ENCODE results near the gene CCBE1. TPM values are rescaled to one million over a fixed set of nuclear protein-coding genes. Genes with fewer than 3 reads are reported as not detected.

The CCBE1 gene
- total and polyA plus RNA-seq, 2 of the 4 experiments (the other 2 are of a cell fraction) = 64.8 to 148 TPM

DNA sequence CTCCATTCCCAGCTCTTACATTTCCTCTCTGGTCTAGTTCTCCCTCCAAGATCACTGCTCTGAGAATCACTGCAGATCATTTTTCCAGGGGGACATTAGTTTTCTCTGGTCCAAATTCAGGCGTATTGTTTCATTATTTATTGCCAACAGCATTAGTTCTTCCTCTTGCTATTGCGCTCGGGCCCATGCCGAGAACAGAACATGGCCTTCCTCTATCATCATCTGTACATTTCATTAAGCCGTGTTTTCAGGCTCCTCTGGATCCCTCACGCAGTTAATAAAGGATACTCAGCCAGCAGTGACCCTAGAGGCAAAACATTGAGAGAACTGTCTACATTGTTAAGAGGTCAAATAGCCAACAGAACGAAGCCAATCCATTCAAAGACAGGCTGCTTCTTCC, 63.9 kb downstream of the CCBE1 start:
- no peak overlapping the region for H3K4me3 ChIP-seq (ENCODE audit: insufficient read depth, low read depth, low read length)
- no peak overlapping the region; the same call in 2 of the 3 replicates for H2BK15ac ChIP-seq (ENCODE audit: low read depth, low read length)
- no peak overlapping the region for H3K27ac ChIP-seq (ENCODE audit: insufficient read depth, low read length)
- H3K14ac ChIP-seq (replicated peaks; ENCODE audit: low read depth, low read length) = no peak overlapping the region
- ChIA-PET POLR2A (ENCODE audit: unreplicated experiment) (interaction anchor here (0.7 kb wide), 1 partner anchor 181 kb away, joined by 5 read pairs; no protein-coding TSS in a partner anchor), CTCF (interaction anchor here (3.3 kb wide), 1 partner anchor 190 kb away, joined by 33 read pairs; no protein-coding TSS in a partner anchor)
- H4K8ac ChIP-seq (ENCODE audit: low read depth in 2 of 2, low read length in 2 of 2) = no peak overlapping the region
- no peak overlapping the region for H3K4me2 ChIP-seq (ENCODE audit: low read depth, low read length)
- H3K23ac ChIP-seq (ENCODE audit: low read depth, low read length) = no peak overlapping the region
- H2BK5ac ChIP-seq (ENCODE audit: low read depth, low read length, poor library complexity, severe bottlenecking) = no peak overlapping the region
- in situ Hi-C loops (cut with MboI; ENCODE audit: low sequenced_read_pairs) = loop anchor here (5.0 to 25.0 kb wide), 3 partner anchors 61 to 189 kb away; partner anchors contain the start of gene CCBE1
- intact Hi-C loops (cut with micrococcal nuclease) = no loop called here
- H3K79me1 ChIP-seq (ENCODE audit: low read depth in 1 of 2, low read length in 2 of 2) = peaks cover 31 to 51% of the 10 kb centered on the region in 2 experiments
- H3K18ac ChIP-seq (ENCODE audit: low read depth, low read length) = peak overlapping the region; percentile 15; the same call in 1 of the 2 replicates
- dilution Hi-C loops (cut with HindIII; ENCODE audit: low sequenced_read_pairs, unreplicated experiment) = no loop called here
- peak overlapping the region; percentile 28; the same call in 1 of the 2 replicates for H4K5ac ChIP-seq (ENCODE audit: low read depth, low read length)
- H4K91ac ChIP-seq (ENCODE audit: insufficient read depth, low read depth, low read length) = no peak overlapping the region
- ATAC-seq (ENCODE audit: low read depth) (no peak), DNase-seq (no peak)
- H2BK120ac ChIP-seq (ENCODE audit: low read depth, low read length) = no peak overlapping the region
- TF ChIP-seq BHLHE40 (IDR thresholded peaks at IDR 0.05; ENCODE audit: low read depth, low read length) (no peak), RAD21 (IDR thresholded peaks at IDR 0.05; ENCODE audit: low read length) (no peak)
- H2AK5ac ChIP-seq (ENCODE audit: low read depth, low read length) = no peak overlapping the region; the same call in 1 of the 2 replicates
- H2AK9ac ChIP-seq (replicated peaks; ENCODE audit: low read depth, low read length, poor library complexity) = no peak overlapping the region
- no peaks in the 10 kb centered on the region for H3K27me3 ChIP-seq (ENCODE audit: control insufficient read depth, insufficient read depth, low read length)
- no TSS peak for BruUV-seq (replicated peaks)
- peaks cover 11% of the 10 kb centered on the region for H3K4me1 ChIP-seq (ENCODE audit: control insufficient read depth, insufficient read depth, low read length)
- H3K9me1 ChIP-seq (ENCODE audit: insufficient read depth, low read length) = no peaks in the 10 kb centered on the region
- 86% methylated on average over 4 of the region's 7 CpGs; no CpG with 5 or more reads in 1 of the 2 experiments for WGBS, 2 experiments (ENCODE audit: extremely low coverage in 2 of 2, insufficient read length in 1 of 2)
- no peak overlapping the region for H3K56ac ChIP-seq (ENCODE audit: extremely low read depth, insufficient read depth, low read length)
- peaks cover 5% of the 10 kb centered on the region; the same call in 1 of the 2 replicates for H4K20me1 ChIP-seq (ENCODE audit: insufficient read depth, low read length)
- H2BK20ac ChIP-seq (ENCODE audit: low read depth, low read length) = no peak overlapping the region
- no peak overlapping the region for H3K9ac ChIP-seq (ENCODE audit: low read depth, low read length)
- no peaks in the 10 kb centered on the region for H3K9me3 ChIP-seq (ENCODE audit: control insufficient read depth, insufficient read depth, low read length)
- H3K4ac ChIP-seq (ENCODE audit: low read depth, low read length) = no peak overlapping the region
- H3K36me3 ChIP-seq (ENCODE audit: control insufficient read depth, insufficient read depth, low read length) = no peaks in the 10 kb centered on the region
- H2AFZ ChIP-seq (replicated peaks; ENCODE audit: low read length, poor library complexity) = no peak overlapping the region

All from IMR-90 (cell line).